OCI-LY1 (cell line): ENCODE results near the gene GFER.
A peak's percentile ranks its signal among the peaks of the same experiment; 100 is the strongest.

ENCODE experiments used
- H2AFZ ChIP-seq: fragments of 200-600 bp; sonication (generic), shearing (Covaris generic); 2 replicates; pipeline ENCODE4 v1.6.0; 2014; ENCODE audit warnings: antibody characterized with exemption, mild to moderate bottlenecking, low read length
- H3F3A ChIP-seq: fragments of 200-600 bp; sonication (generic), shearing (Covaris generic); 2 replicates; pipeline ENCODE4 v1.6.0; 2014; ENCODE audit warnings: mild to moderate bottlenecking, antibody characterized with exemption, low read length, moderate library complexity; ENCODE audit not compliant: insufficient read depth
- H3K27ac ChIP-seq: fragments of 200-600 bp; sonication (generic); 2 replicates; pipeline ENCODE4 v1.5.1; 2014; ENCODE audit warnings: low read length, mixed run types, mild to moderate bottlenecking, low read depth; ENCODE audit not compliant: poor library complexity, severe bottlenecking
- H3K27me3 ChIP-seq: fragments of 200-600 bp; sonication (generic); 2 replicates; pipeline ENCODE4 v1.6.0; 2014; ENCODE audit warnings: antibody characterized with exemption, mild to moderate bottlenecking, low read length, moderate library complexity; ENCODE audit not compliant: insufficient read depth
- H3K36me3 ChIP-seq: fragments of 200-600 bp; sonication (generic); 2 replicates; pipeline ENCODE4 v1.6.1; 2014; ENCODE audit warnings: mild to moderate bottlenecking, antibody characterized with exemption, low read length, moderate library complexity, mixed read lengths; ENCODE audit not compliant: insufficient read depth
- H3K4me1 ChIP-seq: fragments of 200-600 bp; sonication (generic); 2 replicates; pipeline ENCODE4 v1.5.1; 2014; ENCODE audit warnings: mild to moderate bottlenecking, low read length, moderate library complexity; ENCODE audit not compliant: insufficient read depth, severe bottlenecking
- H3K4me2 ChIP-seq: fragments of 200-600 bp; sonication (generic), shearing (Covaris generic); 2 replicates; pipeline ENCODE4 v1.6.1; 2014; ENCODE audit warnings: low read length
- H3K4me3 ChIP-seq: fragments of 200-600 bp; sonication (generic); 2 replicates; pipeline ENCODE4 v1.5.1; 2014; ENCODE audit warnings: low read length, low read depth, mild to moderate bottlenecking, mixed read lengths; ENCODE audit not compliant: poor library complexity, severe bottlenecking
- H3K79me2 ChIP-seq: fragments of 200-600 bp; shearing (Covaris generic); 2 replicates; pipeline ENCODE4 v1.6.1; 2016; ENCODE audit warnings: mixed run types, low read length, mixed read lengths; ENCODE audit not compliant: insufficient read depth
- H3K9ac ChIP-seq: fragments of 200-600 bp; sonication (generic), shearing (Covaris generic); 2 replicates; pipeline ENCODE4 v1.6.1; 2014; ENCODE audit warnings: mild to moderate bottlenecking, low read length, mixed read lengths
- H3K9me2 ChIP-seq: fragments of 200-600 bp; sonication (generic), shearing (Covaris generic); 2 replicates; pipeline ENCODE4 v1.6.1; 2014; ENCODE audit warnings: low read depth, mild to moderate bottlenecking, low read length, mixed read lengths
- H3K9me3 ChIP-seq: fragments of 200-600 bp; shearing (Covaris generic); 2 replicates; pipeline ENCODE4 v1.6.1; 2014; ENCODE audit warnings: low read length, mixed read lengths
- H4K20me1 ChIP-seq: fragments of 200-600 bp; sonication (generic), shearing (Covaris generic); 2 replicates; pipeline ENCODE4 v1.6.0; 2016; ENCODE audit warnings: mild to moderate bottlenecking, low read length; ENCODE audit not compliant: insufficient read depth
- EZH2 ChIP-seq: fragments of 200-600 bp; sonication (generic), shearing (Covaris generic); IDR thresholded peaks from 2 replicates; pipeline ENCODE4 v1.8.0; 2017; ENCODE audit warnings: borderline replicate concordance, mixed run types, mild to moderate bottlenecking, antibody characterized with exemption, low read length, moderate library complexity, mixed read lengths
- TF ChIP-seq, protein P1 (sequence below): fragments of 200-600 bp; sonication (generic), shearing (Covaris generic); IDR thresholded peaks from 2 replicates; pipeline ENCODE4 v1.5.1; 2017; ENCODE audit warnings: mild to moderate bottlenecking, antibody characterized with exemption, low read length, moderate library complexity, mixed read lengths

Gene GFER

GRCh38 chr16:1958715-1959268 lies 25.2 kb upstream of the GFER start:
- Histone ChIP-seq H3K9me3 (no peaks in the 10 kb centered on the region), H3K27ac (no peak overlapping the region), H4K20me1 (no peaks in the 10 kb centered on the region), H2AFZ (no peak overlapping the region), H3K9ac (peak overlapping the region; percentile 43; the same call in 1 of the 2 replicates), H3K4me1 (peaks cover 39% of the 10 kb centered on the region), H3K27me3 (no peaks in the 10 kb centered on the region; the same call in 1 of the 2 replicates), H3F3A (peaks cover 15% of the 10 kb centered on the region), H3K79me2 (peaks cover 7% of the 10 kb centered on the region), H3K36me3 (peaks cover 28% of the 10 kb centered on the region), H3K4me2 (peak overlapping the region; percentile 55), H3K9me2 (no peaks in the 10 kb centered on the region), H3K4me3 (peak overlapping the region; percentile 90)
- no peak for TF ChIP-seq EZH2
- TF ChIP-seq, protein P1, sequence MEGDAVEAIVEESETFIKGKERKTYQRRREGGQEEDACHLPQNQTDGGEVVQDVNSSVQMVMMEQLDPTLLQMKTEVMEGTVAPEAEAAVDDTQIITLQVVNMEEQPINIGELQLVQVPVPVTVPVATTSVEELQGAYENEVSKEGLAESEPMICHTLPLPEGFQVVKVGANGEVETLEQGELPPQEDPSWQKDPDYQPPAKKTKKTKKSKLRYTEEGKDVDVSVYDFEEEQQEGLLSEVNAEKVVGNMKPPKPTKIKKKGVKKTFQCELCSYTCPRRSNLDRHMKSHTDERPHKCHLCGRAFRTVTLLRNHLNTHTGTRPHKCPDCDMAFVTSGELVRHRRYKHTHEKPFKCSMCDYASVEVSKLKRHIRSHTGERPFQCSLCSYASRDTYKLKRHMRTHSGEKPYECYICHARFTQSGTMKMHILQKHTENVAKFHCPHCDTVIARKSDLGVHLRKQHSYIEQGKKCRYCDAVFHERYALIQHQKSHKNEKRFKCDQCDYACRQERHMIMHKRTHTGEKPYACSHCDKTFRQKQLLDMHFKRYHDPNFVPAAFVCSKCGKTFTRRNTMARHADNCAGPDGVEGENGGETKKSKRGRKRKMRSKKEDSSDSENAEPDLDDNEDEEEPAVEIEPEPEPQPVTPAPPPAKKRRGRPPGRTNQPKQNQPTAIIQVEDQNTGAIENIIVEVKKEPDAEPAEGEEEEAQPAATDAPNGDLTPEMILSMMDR: no peak

GRCh38 chr16:1959269-1960039 lies 24.5 kb upstream of the GFER start, which contains the start of gene NDUFB10:
NDUFB10 (plus strand) TSS chr16:1959538; CDS start chr16:1959625, 87 bp downstream.
- Histone ChIP-seq H3F3A (peaks cover 16% of the 10 kb centered on the region), H3K36me3 (peaks cover 35% of the 10 kb centered on the region), H3K27me3 (no peaks in the 10 kb centered on the region; the same call in 1 of the 2 replicates), H3K4me2 (peak within 1 kb of the TSS; percentile 72), H2AFZ (no peak within 1 kb of the TSS), H4K20me1 (no peaks in the 10 kb centered on the region), H3K4me3 (peak within 1 kb of the TSS; percentile 90), H3K9me3 (no peaks in the 10 kb centered on the region), H3K79me2 (peaks cover 14% of the 10 kb centered on the region), H3K9ac (peak within 1 kb of the TSS; percentile 90), H3K27ac (peak within 1 kb of the TSS; percentile 75), H3K9me2 (no peaks in the 10 kb centered on the region), H3K4me1 (peaks cover 39% of the 10 kb centered on the region)
- no peak for TF ChIP-seq EZH2
- TF ChIP-seq, protein P1: peak; percentile 89

GRCh38 chr16:1960665-1961630 lies 23.0 kb upstream of the GFER start:
- TF ChIP-seq, protein P1: no peak
- no peak for TF ChIP-seq EZH2
- H3K79me2 ChIP-seq: peaks cover 21% of the 10 kb centered on the region

More at GRCh38 chr16:1960665-1961630, 23.0 kb upstream of the GFER start:
- Histone ChIP-seq H3K27me3 (no peaks in the 10 kb centered on the region; the same call in 1 of the 2 replicates), H4K20me1 (no peaks in the 10 kb centered on the region), H3K4me3 (peak overlapping the region; percentile 90), H3K36me3 (peaks cover 35% of the 10 kb centered on the region), H3K9ac (peak overlapping the region; percentile 90; the same call in 1 of the 2 replicates), H3K27ac (peak overlapping the region; percentile 75), H3K4me1 (peaks cover 45% of the 10 kb centered on the region), H3K4me2 (peak overlapping the region; percentile 72), H3K9me3 (no peaks in the 10 kb centered on the region), H3F3A (peaks cover 16% of the 10 kb centered on the region), H3K9me2 (no peaks in the 10 kb centered on the region), H2AFZ (no peak overlapping the region)
